Measurements from ENCODE around the gene EPN3.
A peak's percentile ranks its signal among the peaks of the same experiment; 100 is the strongest.

The EPN3 gene

GRCh38 chr17:50559674-50560184 lies 27.2 kb downstream of the EPN3 start:
- TF ChIP-seq CTCF (IDR thresholded peaks at IDR 0.05; ENCODE audit: low read depth, low read length) = no peak
- DNase-seq (ENCODE audit: low read depth in 2 of 2) = peak; percentile 55 to 66
- H3K4me3 ChIP-seq (replicated peaks in 1 of 2; ENCODE audit: low read depth in 2 of 2, low read length in 2 of 2) = peak overlapping the region; percentile 42 to 43

- H3K4me3 ChIP-seq (replicated peaks in 1 of 2; ENCODE audit: low read depth in 2 of 2, low read length in 2 of 2) = peak within 1 kb of the TSS; percentile 42 to 43
- peak; percentile 78 to 88 for DNase-seq (ENCODE audit: low read depth in 2 of 2)
- no peak for TF ChIP-seq CTCF (IDR thresholded peaks at IDR 0.05; ENCODE audit: low read depth, low read length)
These were observed 27.8 kb downstream of the EPN3 start, which contains the start of gene CACNA1G for GRCh38 chr17:50560185-50560824. Gene CACNA1G (plus strand): TSS chr17:50560715. CDS start chr17:50561460, 745 bp downstream.

- H3K4me3 ChIP-seq (replicated peaks in 1 of 2; ENCODE audit: low read depth in 2 of 2, low read length in 2 of 2) = peak overlapping the region; percentile 25 to 33
- DNase-seq (ENCODE audit: low read depth in 2 of 2) = no peak
- no peak for TF ChIP-seq CTCF (IDR thresholded peaks at IDR 0.05; ENCODE audit: low read depth, low read length)
These were observed 28.6 kb downstream of the EPN3 start for GRCh38 chr17:50560931-50561745.

GRCh38 chr17:50561746-50562141 lies 29.2 kb downstream of the EPN3 start:
- TF ChIP-seq CTCF (IDR thresholded peaks at IDR 0.05; ENCODE audit: low read depth, low read length) = no peak
- DNase-seq (ENCODE audit: low read depth in 2 of 2) = no peak
- no peak overlapping the region for H3K4me3 ChIP-seq (replicated peaks in 1 of 2; ENCODE audit: low read depth in 2 of 2, low read length in 2 of 2)

GRCh38 chr17:50562242-50563091 lies 29.9 kb downstream of the EPN3 start:
- no peak for DNase-seq (ENCODE audit: low read depth in 2 of 2)
- H3K4me3 ChIP-seq (replicated peaks in 1 of 2; ENCODE audit: low read depth in 2 of 2, low read length in 2 of 2) = no peak overlapping the region
- no peak for TF ChIP-seq CTCF (IDR thresholded peaks at IDR 0.05; ENCODE audit: low read depth, low read length)

GRCh38 chr17:50563092-50563511 lies 30.6 kb downstream of the EPN3 start:
- no peak for DNase-seq (ENCODE audit: low read depth in 2 of 2)
- no peak for TF ChIP-seq CTCF (IDR thresholded peaks at IDR 0.05; ENCODE audit: low read depth, low read length)
- no peak overlapping the region for H3K4me3 ChIP-seq (replicated peaks in 1 of 2; ENCODE audit: low read depth in 2 of 2, low read length in 2 of 2)
